Sigmoid colon (tissue), 7 donors: ENCODE results near the gene R3HDM2. TPM values are rescaled to one million over a fixed set of nuclear protein-coding genes. Genes with fewer than 3 reads are reported as not detected.

Experiments used
- DNase-seq: peaks from one replicate; pipeline ENCODE4 v3.0.0-alpha.2; 2019
- H3K27ac ChIP-seq, 4 donors: fragments of 200-600 bp; sonication (generic); one replicate each; pipeline ENCODE4 v1.5.1; 2016 to 2019; ENCODE audit warnings: mild to moderate bottlenecking in 1 of 4
- H3K27me3 ChIP-seq, 3 donors: fragments of 200-600 bp; sonication (generic); one replicate each; pipeline ENCODE4 v1.5.1; 2019; ENCODE audit warnings: mild to moderate bottlenecking in 1 of 3
- H3K36me3 ChIP-seq, 4 donors: fragments of 200-600 bp; sonication (generic); one replicate each; pipeline ENCODE4 v1.5.1; 2016 to 2019
- H3K4me1 ChIP-seq, 4 donors: fragments of 200-600 bp; sonication (generic); one replicate each; pipeline ENCODE4 v1.5.1; 2017 to 2019
- H3K4me3 ChIP-seq, 4 donors: fragments of 200-600 bp; sonication (generic); one replicate each; pipeline ENCODE4 v1.5.1; 2017 to 2019; ENCODE audit warnings: mild to moderate bottlenecking in 2 of 4, moderate library complexity in 1 of 4
- H3K9me3 ChIP-seq, 4 donors: fragments of 200-600 bp in 3 of 4; sonication (generic) in 3 of 4; one replicate each; pipeline versions ENCODE4 v1.5.1 to v1.6.1; 2013 to 2019
- CTCF ChIP-seq, 4 experiments: fragments of 450-650 bp in 3 of 4; fragments of 200-600 bp in 1 of 4; IDR thresholded peaks; one replicate each; pipeline ENCODE4 v1.5.1; 2016 to 2019; ENCODE audit warnings: antibody characterized with exemption in 4 of 4, mild to moderate bottlenecking in 3 of 4, moderate library complexity in 2 of 4
- EP300 ChIP-seq, 4 donors: sonication (generic); formaldehyde crosslinking; IDR thresholded peaks; one replicate each; pipeline ENCODE4 v1.6.1; 2017; ENCODE audit warnings: antibody characterized with exemption in 4 of 4
- POLR2A ChIP-seq, 2 donors: fragments of 450-650 bp; IDR thresholded peaks; one replicate each; pipeline ENCODE4 v1.6.1; 2016; ENCODE audit warnings: antibody characterized with exemption in 2 of 2, mild to moderate bottlenecking in 2 of 2, moderate library complexity in 2 of 2
- POLR2AphosphoS5 ChIP-seq, 4 donors: sonication (generic); formaldehyde crosslinking; IDR thresholded peaks; one replicate each; pipeline ENCODE4 v1.6.1; 2017; ENCODE audit warnings: antibody characterized with exemption in 4 of 4
- WGBS, 2 donors: extraction: QIAGEN DNeasy Blood & Tissue Kit; methylation state at CpG; one replicate each; pipeline ENCODE4 v1.1.7; 2013; 5-methylcytosine and 5-hydroxymethylcytosine counted together
- intact Hi-C: fragments of 100-400 bp; cut with DNase I; formaldehyde crosslinking; loops from one replicate; pipeline ENCODE4 v1.15.1; 2023
- polyA plus RNA-seq, 3 donors: library from polyadenylated mRNA; stranded (reverse); fragments of 200-250 nt; gene quantifications; one replicate each; pipeline ENCODE4 v1.2.3, GENCODE V29; 2013
- total RNA-seq, 4 donors: library from RNA; depleted of rRNA; stranded (reverse); fragments of >200 nt; gene quantifications; one replicate each; pipeline ENCODE4 v1.1.0, GENCODE V29; 2016
- donor health status: healthy with polysubstance abuse.
- donor health status: Bipolar disorder and iron deficiency.
- donor health status: healthy.

R3HDM2 gene
- total and polyA plus RNA-seq, 7 donors = 10.9 to 37.7 (median 28.3) TPM

GRCh38 chr12:57388425-57388824 lies 42.4 kb downstream of the R3HDM2 start:
- intact Hi-C loops = no loop called here
- H3K27ac ChIP-seq = no peak overlapping the region
- TF ChIP-seq POLR2AphosphoS5 (IDR thresholded peaks at IDR 0.05) (no peak), CTCF (IDR thresholded peaks at IDR 0.05) (no peak), EP300 (IDR thresholded peaks at IDR 0.05) (no peak), POLR2A (IDR thresholded peaks at IDR 0.05) (no peak)
- H3K27me3 ChIP-seq = no peaks in the 10 kb centered on the region
- H3K4me3 ChIP-seq = no peak overlapping the region
- 95% methylated on average over 5 of the region's 5 CpGs for WGBS, 2 donors
- H3K4me1 ChIP-seq = peaks cover 0 to 4% (median 0%) of the 10 kb centered on the region in 4 donors
- no peaks in the 10 kb centered on the region for H3K9me3 ChIP-seq
- H3K36me3 ChIP-seq = peaks cover 0 to 19% (median 0%) of the 10 kb centered on the region in 4 donors
- DNase-seq = no peak

DNA sequence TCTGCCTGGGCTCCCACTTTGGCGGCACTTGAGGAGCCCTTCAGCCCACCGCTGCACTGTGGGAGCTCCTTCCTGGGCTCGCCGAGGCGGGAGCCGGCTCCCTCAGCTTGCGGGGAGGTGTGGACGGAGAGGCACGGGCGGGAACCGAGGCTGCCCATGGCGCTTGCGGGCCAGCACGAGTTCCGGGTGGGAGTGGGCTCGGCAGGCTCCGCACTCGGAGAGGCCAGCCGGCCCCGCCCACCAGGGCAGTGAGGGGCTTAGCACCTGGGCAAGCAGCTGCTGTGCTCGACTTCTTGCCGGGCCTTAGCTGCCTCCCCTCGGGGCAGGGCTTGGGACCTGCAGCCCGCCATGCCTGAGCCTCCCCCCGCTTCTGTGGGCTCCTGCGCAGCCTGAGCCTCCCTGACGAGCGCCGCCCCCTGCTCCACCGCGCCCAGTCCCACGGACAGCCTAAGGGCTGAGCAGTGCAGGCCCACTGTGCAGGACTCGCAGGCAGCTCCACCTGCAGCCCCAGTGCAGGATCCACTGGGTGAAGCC lies 44.6 kb downstream of the R3HDM2 start:
- 98% methylated on average over 33 of the region's 33 CpGs for WGBS, 2 donors
- Histone ChIP-seq H3K27ac (no peak overlapping the region), H3K36me3 (peaks cover 0 to 13% (median 0%) of the 10 kb centered on the region in 4 donors), H3K27me3 (no peaks in the 10 kb centered on the region), H3K4me1 (peaks cover 0 to 4% (median 0%) of the 10 kb centered on the region in 4 donors), H3K4me3 (no peak overlapping the region), H3K9me3 (no peaks in the 10 kb centered on the region)
- intact Hi-C loops = no loop called here
- no peak for DNase-seq
- TF ChIP-seq POLR2AphosphoS5 (IDR thresholded peaks at IDR 0.05) (no peak), EP300 (IDR thresholded peaks at IDR 0.05) (no peak), POLR2A (IDR thresholded peaks at IDR 0.05) (no peak), CTCF (IDR thresholded peaks at IDR 0.05) (no peak)

GRCh38 chr12:57385586-57385985 lies 45.3 kb downstream of the R3HDM2 start:
- Histone ChIP-seq H3K27ac (no peak overlapping the region), H3K4me3 (no peak overlapping the region), H3K4me1 (peaks cover 0 to 4% (median 0%) of the 10 kb centered on the region in 4 donors), H3K9me3 (no peaks in the 10 kb centered on the region), H3K36me3 (peaks cover 0 to 13% (median 0%) of the 10 kb centered on the region in 4 donors), H3K27me3 (no peaks in the 10 kb centered on the region)
- no peak for TF ChIP-seq CTCF (IDR thresholded peaks at IDR 0.05)
- TF ChIP-seq POLR2AphosphoS5 (IDR thresholded peaks at IDR 0.05) = no peak
- TF ChIP-seq EP300 (IDR thresholded peaks at IDR 0.05) = no peak
- no peak for TF ChIP-seq POLR2A (IDR thresholded peaks at IDR 0.05)
- intact Hi-C loops = no loop called here
- 95 to 96% methylated on average over 3 of the region's 3 CpGs for WGBS, 2 donors
- DNase-seq = no peak

DNA sequence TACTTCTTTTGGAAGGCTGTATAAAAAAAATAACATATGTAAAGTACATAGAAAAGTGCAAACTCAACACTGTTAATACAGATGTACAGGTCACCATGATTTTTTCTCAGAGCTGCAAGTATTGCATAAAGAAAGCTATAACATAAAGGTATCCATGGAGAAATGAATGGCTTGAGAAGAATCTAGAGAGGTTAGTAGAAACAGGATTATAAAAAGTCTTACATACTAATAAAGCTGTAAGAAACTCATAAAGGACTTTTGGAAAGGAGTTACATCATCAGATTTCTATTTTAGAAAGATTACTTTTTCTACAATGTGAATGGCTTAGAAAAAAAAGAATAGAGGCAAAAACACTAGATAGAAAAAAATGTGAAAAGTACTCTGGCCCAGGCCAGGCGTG lies 46.4 kb downstream of the R3HDM2 start:
- no peak for DNase-seq
- 93 to 94% methylated on average over 1 of the region's 1 CpG for WGBS, 2 donors
- Histone ChIP-seq H3K4me3 (no peak overlapping the region), H3K9me3 (no peaks in the 10 kb centered on the region), H3K36me3 (peaks cover 0 to 13% (median 0%) of the 10 kb centered on the region in 4 donors), H3K4me1 (peaks cover 0 to 4% (median 0%) of the 10 kb centered on the region in 4 donors), H3K27ac (no peak overlapping the region), H3K27me3 (no peaks in the 10 kb centered on the region)
- TF ChIP-seq POLR2A (IDR thresholded peaks at IDR 0.05) = no peak
- no peak for TF ChIP-seq EP300 (IDR thresholded peaks at IDR 0.05)
- TF ChIP-seq CTCF (IDR thresholded peaks at IDR 0.05) = no peak
- TF ChIP-seq POLR2AphosphoS5 (IDR thresholded peaks at IDR 0.05) = no peak
- intact Hi-C loops = no loop called here
